ENCODE measurements around the gene IL36A.

The IL36A gene

DNA sequence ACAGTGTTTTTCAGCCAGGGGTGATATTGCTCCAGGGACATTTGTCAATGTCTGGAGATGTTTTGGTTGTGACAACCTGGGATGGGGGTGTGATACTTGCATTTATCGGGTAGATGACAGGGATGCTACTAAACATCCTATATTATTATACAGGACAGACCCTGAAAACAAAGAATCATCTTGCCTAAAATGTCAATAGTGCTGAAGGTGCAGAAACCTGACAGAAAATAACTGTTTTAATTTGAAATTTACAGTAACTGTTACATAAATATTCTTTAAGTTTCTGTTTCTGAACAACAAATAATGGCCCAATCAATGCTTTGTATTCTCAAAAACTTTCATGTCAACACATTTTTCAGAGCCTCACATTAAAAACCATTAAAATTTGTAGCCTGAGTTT lies 2.0 kb downstream of the IL36A start:
- in situ Hi-C loops (cut with HindIII; ENCODE audit: low pct_ligation_motif_present, low sequenced_read_pairs) = no loop called here
- Histone ChIP-seq H3K36me3 (replicated peaks) (no peaks in the 10 kb centered on the region), H3K27me3 (replicated peaks) (no peaks in the 10 kb centered on the region), H3K27ac (no peak overlapping the region), H3K4me3 (ENCODE audit: low read depth, low read length) (no peak overlapping the region)
- TF ChIP-seq, protein P1, sequence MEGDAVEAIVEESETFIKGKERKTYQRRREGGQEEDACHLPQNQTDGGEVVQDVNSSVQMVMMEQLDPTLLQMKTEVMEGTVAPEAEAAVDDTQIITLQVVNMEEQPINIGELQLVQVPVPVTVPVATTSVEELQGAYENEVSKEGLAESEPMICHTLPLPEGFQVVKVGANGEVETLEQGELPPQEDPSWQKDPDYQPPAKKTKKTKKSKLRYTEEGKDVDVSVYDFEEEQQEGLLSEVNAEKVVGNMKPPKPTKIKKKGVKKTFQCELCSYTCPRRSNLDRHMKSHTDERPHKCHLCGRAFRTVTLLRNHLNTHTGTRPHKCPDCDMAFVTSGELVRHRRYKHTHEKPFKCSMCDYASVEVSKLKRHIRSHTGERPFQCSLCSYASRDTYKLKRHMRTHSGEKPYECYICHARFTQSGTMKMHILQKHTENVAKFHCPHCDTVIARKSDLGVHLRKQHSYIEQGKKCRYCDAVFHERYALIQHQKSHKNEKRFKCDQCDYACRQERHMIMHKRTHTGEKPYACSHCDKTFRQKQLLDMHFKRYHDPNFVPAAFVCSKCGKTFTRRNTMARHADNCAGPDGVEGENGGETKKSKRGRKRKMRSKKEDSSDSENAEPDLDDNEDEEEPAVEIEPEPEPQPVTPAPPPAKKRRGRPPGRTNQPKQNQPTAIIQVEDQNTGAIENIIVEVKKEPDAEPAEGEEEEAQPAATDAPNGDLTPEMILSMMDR (IDR thresholded peaks at IDR 0.05; ENCODE audit: low read depth, low read length, missing control alignments) = no peak
- no peak for DNase-seq

DNA sequence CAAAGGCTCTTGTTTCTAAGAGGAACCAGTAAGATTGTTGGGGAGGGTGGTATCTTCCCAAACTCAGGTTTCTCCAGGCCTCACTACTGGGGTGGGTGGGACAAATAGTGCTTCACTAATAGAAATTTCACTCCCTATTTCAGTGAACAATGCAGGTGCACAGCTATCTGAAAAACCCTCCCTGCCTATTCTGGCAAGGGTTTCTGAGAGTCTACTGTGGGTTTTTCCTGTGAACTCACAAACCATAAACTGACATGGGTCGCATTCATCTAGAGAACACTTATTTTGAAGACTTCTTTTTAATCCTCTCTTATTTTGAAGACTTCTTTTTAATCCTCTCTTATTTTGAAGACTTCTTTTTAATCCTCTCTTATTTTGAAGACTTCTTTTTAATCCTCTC lies 4.4 kb downstream of the IL36A start:
- Histone ChIP-seq H3K36me3 (replicated peaks) (no peaks in the 10 kb centered on the region), H3K27ac (no peak overlapping the region), H3K27me3 (replicated peaks) (no peaks in the 10 kb centered on the region), H3K4me3 (ENCODE audit: low read depth, low read length) (no peak overlapping the region)
- in situ Hi-C loops (cut with HindIII; ENCODE audit: low pct_ligation_motif_present, low sequenced_read_pairs) = no loop called here
- DNase-seq = no peak
- TF ChIP-seq, protein P1 (IDR thresholded peaks at IDR 0.05; ENCODE audit: low read depth, low read length, missing control alignments) = no peak

DNA sequence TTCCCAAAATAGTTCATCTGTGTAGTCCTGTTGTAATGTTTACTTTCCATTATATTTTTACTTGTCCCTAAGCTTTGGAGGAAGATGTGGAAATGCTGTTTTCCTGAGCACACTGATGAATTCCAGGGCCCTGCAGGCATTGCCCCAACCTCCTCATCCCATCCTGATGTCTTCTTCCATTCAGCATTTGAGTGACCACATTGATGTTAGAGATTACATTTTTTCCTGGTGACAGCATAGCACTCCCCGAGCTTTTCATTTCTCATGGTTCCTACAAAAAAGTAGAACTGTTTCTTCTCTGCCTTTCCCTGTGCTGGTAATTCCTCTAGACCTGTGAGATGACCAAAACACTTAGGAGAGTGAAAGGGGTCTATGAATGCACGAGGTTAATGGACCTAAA lies 4.8 kb downstream of the IL36A start:
- H3K27ac ChIP-seq = no peak overlapping the region
- no peaks in the 10 kb centered on the region for H3K27me3 ChIP-seq (replicated peaks)
- TF ChIP-seq, protein P1 (IDR thresholded peaks at IDR 0.05; ENCODE audit: low read depth, low read length, missing control alignments) = no peak
- no peak overlapping the region for H3K4me3 ChIP-seq (ENCODE audit: low read depth, low read length)
- H3K36me3 ChIP-seq (replicated peaks) = no peaks in the 10 kb centered on the region
- in situ Hi-C loops (cut with HindIII; ENCODE audit: low pct_ligation_motif_present, low sequenced_read_pairs) = no loop called here
- peak; percentile 35 for DNase-seq

DNA sequence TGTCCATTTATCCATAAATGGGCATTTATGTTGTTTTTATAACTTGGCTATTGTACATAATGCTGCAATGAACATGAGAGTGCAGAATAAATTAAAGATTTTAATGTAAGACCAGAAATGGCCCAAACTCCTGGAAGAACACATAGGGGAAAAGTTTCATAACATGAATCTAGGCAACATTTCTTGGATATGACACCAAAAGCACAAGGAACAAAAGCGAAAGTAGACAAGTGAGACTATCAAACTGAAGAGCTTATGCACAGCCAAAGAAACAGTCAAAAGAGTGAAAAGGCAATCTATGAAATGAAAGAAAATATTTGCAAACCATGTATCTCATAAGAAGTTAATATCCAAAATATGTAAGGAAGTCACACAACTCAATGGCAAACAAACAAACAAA lies 5.8 kb downstream of the IL36A start:
- Histone ChIP-seq H3K27me3 (replicated peaks) (peaks cover 2% of the 10 kb centered on the region), H3K27ac (no peak overlapping the region), H3K4me3 (ENCODE audit: low read depth, low read length) (no peak overlapping the region), H3K36me3 (replicated peaks) (no peaks in the 10 kb centered on the region)
- no peak for DNase-seq
- in situ Hi-C loops (cut with HindIII; ENCODE audit: low pct_ligation_motif_present, low sequenced_read_pairs) = no loop called here
- TF ChIP-seq, protein P1 (IDR thresholded peaks at IDR 0.05; ENCODE audit: low read depth, low read length, missing control alignments) = no peak

DNA sequence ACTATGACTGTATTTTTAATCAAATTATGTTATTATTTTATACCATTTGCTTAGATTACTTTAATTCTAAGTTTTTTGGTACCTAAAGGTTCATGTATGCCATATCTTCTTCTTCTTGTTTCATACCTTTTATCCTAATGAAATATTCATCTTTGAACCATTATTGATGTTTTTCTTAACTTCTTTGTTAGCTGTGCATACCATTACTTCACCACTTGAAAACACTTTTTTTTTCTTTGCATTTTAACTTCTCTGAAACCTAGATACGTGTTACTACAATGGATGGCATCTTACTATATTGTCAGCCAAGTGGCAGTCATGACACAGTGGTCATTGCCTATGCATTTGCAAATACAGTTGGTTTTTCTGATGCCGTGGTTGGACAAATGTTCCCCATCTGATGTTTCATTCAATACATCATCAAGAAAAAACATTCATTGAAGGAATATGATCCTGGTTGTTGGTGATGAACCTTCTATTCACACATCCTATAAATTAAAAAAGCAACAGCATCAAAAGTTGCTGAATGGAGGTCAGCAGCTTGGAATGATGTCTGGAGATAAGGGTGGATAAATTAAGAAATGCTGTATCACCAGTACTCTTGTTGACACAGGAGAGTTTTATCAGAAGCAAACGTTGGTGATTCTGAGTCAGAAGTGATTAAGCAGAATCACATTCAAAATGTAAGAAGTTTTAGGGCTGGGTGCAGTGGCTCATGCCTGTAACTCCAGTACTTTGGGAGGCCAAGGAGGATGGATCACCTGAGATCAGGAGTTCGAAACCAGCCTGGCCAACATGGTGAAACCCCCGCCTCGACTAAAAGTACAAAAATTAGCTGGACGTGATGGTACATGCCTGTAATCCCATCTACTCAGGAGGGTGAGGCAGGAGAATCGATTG lies 7.4 kb downstream of the IL36A start:
- TF ChIP-seq, protein P1 (IDR thresholded peaks at IDR 0.05; ENCODE audit: low read depth, low read length, missing control alignments) = no peak
- Histone ChIP-seq H3K4me3 (ENCODE audit: low read depth, low read length) (no peak overlapping the region), H3K27ac (peak overlapping the region; percentile 11), H3K27me3 (replicated peaks) (peaks cover 2% of the 10 kb centered on the region), H3K36me3 (replicated peaks) (no peaks in the 10 kb centered on the region)
- in situ Hi-C loops (cut with HindIII; ENCODE audit: low pct_ligation_motif_present, low sequenced_read_pairs) = no loop called here
- peak; percentile 75 for DNase-seq

DNA sequence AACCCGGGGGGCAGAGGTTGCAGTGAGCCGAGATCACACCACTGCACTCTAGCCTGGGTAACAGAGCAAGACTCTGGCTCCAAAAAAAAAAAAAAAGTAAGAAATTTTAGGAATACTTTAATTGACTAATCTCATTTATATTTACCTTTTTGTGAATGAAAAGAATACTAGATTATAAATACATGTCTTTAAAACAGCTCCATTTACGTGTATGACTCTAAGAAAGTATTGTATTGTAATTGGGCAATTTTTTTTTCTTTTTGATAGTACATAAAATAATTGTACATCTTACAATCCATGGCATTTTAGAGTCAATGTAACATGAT lies 8.0 kb downstream of the IL36A start:
- in situ Hi-C loops (cut with HindIII; ENCODE audit: low pct_ligation_motif_present, low sequenced_read_pairs) = no loop called here
- no peak overlapping the region for H3K27ac ChIP-seq
- DNase-seq = no peak
- TF ChIP-seq, protein P1 (IDR thresholded peaks at IDR 0.05; ENCODE audit: low read depth, low read length, missing control alignments) = no peak
- peaks cover 2% of the 10 kb centered on the region for H3K27me3 ChIP-seq (replicated peaks)
- H3K36me3 ChIP-seq (replicated peaks) = no peaks in the 10 kb centered on the region
- no peak overlapping the region for H3K4me3 ChIP-seq (ENCODE audit: low read depth, low read length)
